NCI-H146 treated with DMSO at 0.1 percent for 48 hours (cell line): ENCODE data around the gene KATNB1.

Experiments used
- DNase-seq: peaks from one replicate; lab custom pipeline; 2025; ENCODE audit not compliant: unreplicated experiment; lab: John Stamatoyannopoulos, UW

KATNB1 gene

GRCh38 chr16:57804111-57804837 is 68.7 kb downstream of the KATNB1 start:
- no peak for DNase-seq

- DNase-seq: no peak
Observed at GRCh38 chr16:57805176-57805575, 69.6 kb downstream of the KATNB1 start.
